HepG2 (cell line): ENCODE results near the gene HIBADH.

Experiments used
- GATAD1 ChIP-seq: IDR thresholded peaks from 2 replicates; pipeline ENCODE4 v1.6.1; 2016; ENCODE audit warnings: missing genetic modification reagents, missing compliant biosample characterization
- MAFG ChIP-seq: sonication (generic); formaldehyde crosslinking; IDR thresholded peaks from 2 replicates; pipeline ENCODE4 v1.5.1; 2020; ENCODE audit warnings: mild to moderate bottlenecking, missing genetic modification reagents
- PATZ1 ChIP-seq: sonication (generic); formaldehyde crosslinking; IDR thresholded peaks from 2 replicates; pipeline ENCODE4 v1.4.0; 2020; ENCODE audit warnings: missing genetic modification reagents
- PCBP1 ChIP-seq: fragments of 200-400 bp; formaldehyde crosslinking; IDR thresholded peaks from 2 replicates; pipeline ENCODE4 v1.6.1; 2017; ENCODE audit warnings: mild to moderate bottlenecking, low read depth, low read length, borderline replicate concordance
- SMC3 ChIP-seq: IDR thresholded peaks from 2 replicates; pipeline ENCODE4 v1.6.1; 2011; ENCODE audit warnings: low read length, improper control_type of control experiment
- ZGPAT ChIP-seq: IDR thresholded peaks from 2 replicates; pipeline ENCODE4 v1.6.1; 2016; ENCODE audit warnings: mild to moderate bottlenecking
- ZNF530 ChIP-seq: sonication (generic); formaldehyde crosslinking; IDR thresholded peaks from 2 replicates; pipeline ENCODE4 v1.5.0; 2020; ENCODE audit warnings: low read depth, mild to moderate bottlenecking, missing genetic modification reagents

DNA sequence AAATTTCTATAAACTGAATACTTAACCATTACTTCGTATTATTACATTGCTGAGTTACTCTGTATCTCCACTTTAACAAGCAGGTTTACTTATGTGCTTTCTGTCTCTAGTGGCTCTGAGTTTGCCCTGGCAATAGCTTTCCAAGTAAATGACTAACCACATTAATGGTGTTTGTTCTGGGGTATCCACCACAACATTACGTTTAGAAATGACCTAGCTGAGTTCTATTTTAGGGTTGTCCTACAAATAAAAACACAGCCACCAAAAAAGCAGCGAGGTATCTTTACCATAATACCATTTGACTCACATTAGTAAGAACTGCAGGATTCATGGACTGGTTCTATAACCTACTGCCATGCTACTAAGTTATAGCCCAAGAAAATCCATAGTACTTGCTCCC lies 83.1 kb downstream of the HIBADH start:
- TF ChIP-seq ZNF530 (CRISPR knock-in tag) (no peak), PCBP1 (no peak), ZGPAT (CRISPR knock-in tag) (no peak), GATAD1 (CRISPR knock-in tag) (no peak), MAFG (CRISPR knock-in tag) (no peak), PATZ1 (CRISPR knock-in tag) (no peak), SMC3 (no peak)
